Measurements from ENCODE around the gene ITGB1BP1. TPM values are rescaled to one million over a fixed set of nuclear protein-coding genes. Genes with fewer than 3 reads are reported as not detected.

Gene ITGB1BP1
- total and polyA plus RNA-seq, 2 of the 13 experiments (the other 11 are each of a cell fraction or from before 2014, with no cell fraction given): 106 to 108 TPM

DNA sequence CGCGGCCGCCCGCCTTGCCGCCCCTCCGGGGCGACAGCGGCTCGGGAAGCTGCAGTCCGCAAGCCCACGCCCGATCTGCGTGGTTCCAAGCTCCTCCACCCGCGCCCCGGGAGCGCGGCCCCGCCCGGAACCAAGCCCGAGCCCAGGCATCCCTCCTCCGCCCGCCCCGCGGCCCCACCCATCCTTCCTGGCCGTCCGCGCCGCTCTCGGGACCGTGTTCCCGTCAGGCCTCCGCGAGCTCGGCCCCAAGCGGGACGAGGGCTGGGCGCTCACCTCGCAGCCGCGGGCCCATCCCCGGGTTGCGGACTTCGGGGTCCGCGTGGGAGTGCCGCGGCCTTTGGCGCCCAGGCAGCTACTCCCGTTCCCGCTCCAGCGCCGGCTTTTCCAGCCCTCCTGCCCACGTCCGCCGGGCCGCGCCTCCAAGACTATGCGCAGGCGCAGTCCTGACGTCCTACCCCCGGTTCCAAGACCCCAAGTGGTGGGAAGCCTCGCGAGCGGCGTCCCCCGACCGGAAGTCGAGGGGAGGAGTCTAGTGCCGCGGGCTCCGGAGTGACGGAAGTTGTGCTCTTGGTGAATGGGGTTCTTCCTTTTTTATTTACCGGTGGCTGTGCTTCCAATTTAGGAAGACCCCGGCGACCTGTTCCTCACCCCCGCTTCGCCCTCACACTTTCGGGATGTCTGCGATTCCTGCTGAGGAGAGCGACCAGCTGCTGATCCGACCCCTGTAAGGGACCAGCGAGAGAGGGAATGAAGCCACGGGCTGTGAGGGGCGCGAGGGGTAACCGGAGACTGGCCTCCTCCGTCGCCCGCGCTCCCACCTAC is at the start of gene ITGB1BP1, which contains the start of gene CPSF3 (continued):
- TF ChIP-seq, protein P1, sequence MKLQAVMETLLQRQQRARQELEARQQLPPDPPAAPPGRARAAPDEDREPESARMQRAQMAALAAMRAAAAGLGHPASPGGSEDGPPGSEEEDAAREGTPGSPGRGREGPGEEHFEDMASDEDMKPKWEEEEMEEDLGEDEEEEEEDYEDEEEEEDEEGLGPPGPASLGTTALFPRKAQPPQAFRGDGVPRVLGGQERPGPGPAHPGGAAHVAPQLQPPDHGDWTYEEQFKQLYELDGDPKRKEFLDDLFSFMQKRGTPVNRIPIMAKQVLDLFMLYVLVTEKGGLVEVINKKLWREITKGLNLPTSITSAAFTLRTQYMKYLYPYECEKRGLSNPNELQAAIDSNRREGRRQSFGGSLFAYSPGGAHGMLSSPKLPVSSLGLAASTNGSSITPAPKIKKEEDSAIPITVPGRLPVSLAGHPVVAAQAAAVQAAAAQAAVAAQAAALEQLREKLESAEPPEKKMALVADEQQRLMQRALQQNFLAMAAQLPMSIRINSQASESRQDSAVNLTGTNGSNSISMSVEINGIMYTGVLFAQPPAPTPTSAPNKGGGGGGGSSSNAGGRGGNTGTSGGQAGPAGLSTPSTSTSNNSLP (IDR thresholded peaks at IDR 0.05; ENCODE audit: low read depth, low read length): no peak; the same call in 1 of the 2 replicates
- TF ChIP-seq GABPA (IDR thresholded peaks at IDR 0.05; ENCODE audit: low read depth, low read length): peak; percentile 83
- peak; percentile 97 for TF ChIP-seq GABPA (CRISPR knock-in tag; IDR thresholded peaks at IDR 0.05; ENCODE audit: low read depth)
- peak; percentile 46; the same call in 1 of the 2 replicates for TF ChIP-seq ZNF543 (CRISPR knock-in tag; IDR thresholded peaks at IDR 0.05)
- TF ChIP-seq ZNF264 (CRISPR knock-in tag; IDR thresholded peaks at IDR 0.05): 0 out of 2 replicates have a peak, but pooled peaks have one; percentile 7
- peak; percentile 63; the same call in 1 of the 2 replicates for TF ChIP-seq GATAD2A (CRISPR knock-in tag; IDR thresholded peaks at IDR 0.05)
- no peak for TF ChIP-seq MAFG (CRISPR knock-in tag; IDR thresholded peaks at IDR 0.05)
- no peak for TF ChIP-seq NCOR1 (IDR thresholded peaks at IDR 0.05; ENCODE audit: borderline replicate concordance, low read length)
- no peak for TF ChIP-seq ZNF674 (CRISPR knock-in tag; IDR thresholded peaks at IDR 0.05; ENCODE audit: low read depth)
- TF ChIP-seq SMAD1 (CRISPR knock-in tag; IDR thresholded peaks at IDR 0.05; ENCODE audit: borderline replicate concordance, low read depth): peak; percentile 85
- 0 out of 2 replicates have a peak, but pooled peaks have one; percentile 68 for TF ChIP-seq RARG (CRISPR knock-in tag; IDR thresholded peaks at IDR 0.05; ENCODE audit: low read depth)
- TF ChIP-seq RCOR2 (CRISPR knock-in tag; IDR thresholded peaks at IDR 0.05): peak; percentile 35; the same call in 1 of the 2 replicates
- no peak for TF ChIP-seq ZNF282 (IDR thresholded peaks at IDR 0.05; ENCODE audit: partially characterized antibody)
- peak; percentile 86; the same call in 1 of the 2 replicates for TF ChIP-seq MYNN (CRISPR knock-in tag; IDR thresholded peaks at IDR 0.05; ENCODE audit: low read depth)
- TF ChIP-seq, protein P2, sequence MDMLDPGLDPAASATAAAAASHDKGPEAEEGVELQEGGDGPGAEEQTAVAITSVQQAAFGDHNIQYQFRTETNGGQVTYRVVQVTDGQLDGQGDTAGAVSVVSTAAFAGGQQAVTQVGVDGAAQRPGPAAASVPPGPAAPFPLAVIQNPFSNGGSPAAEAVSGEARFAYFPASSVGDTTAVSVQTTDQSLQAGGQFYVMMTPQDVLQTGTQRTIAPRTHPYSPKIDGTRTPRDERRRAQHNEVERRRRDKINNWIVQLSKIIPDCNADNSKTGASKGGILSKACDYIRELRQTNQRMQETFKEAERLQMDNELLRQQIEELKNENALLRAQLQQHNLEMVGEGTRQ (IDR thresholded peaks at IDR 0.05; ENCODE audit: low read depth, low read length): no peak
- TF ChIP-seq, protein P2 (CRISPR knock-in tag; IDR thresholded peaks at IDR 0.05; ENCODE audit: borderline replicate concordance): no peak
- TF ChIP-seq ARHGAP35 (CRISPR knock-in tag; IDR thresholded peaks at IDR 0.05; ENCODE audit: borderline replicate concordance): peak; percentile 66
- peak; percentile 91 for TF ChIP-seq TBX2 (CRISPR knock-in tag; IDR thresholded peaks at IDR 0.05; ENCODE audit: borderline replicate concordance)
- TF ChIP-seq HDAC1 (CRISPR knock-in tag; IDR thresholded peaks at IDR 0.05): peak; percentile 92
- no peak for TF ChIP-seq PLRG1 (conservative IDR thresholded peaks at IDR 0.05)
- no peak for TF ChIP-seq ZFP1 (CRISPR knock-in tag; IDR thresholded peaks at IDR 0.05)
- no peak for TF ChIP-seq PTBP1 (IDR thresholded peaks at IDR 0.05; ENCODE audit: low read depth, low read length, poor library complexity, severe bottlenecking)
- peak; percentile 78 for TF ChIP-seq CREB1 (IDR thresholded peaks at IDR 0.05)
- peak; percentile 60; the same call in 1 of the 2 replicates for TF ChIP-seq CREB1 (CRISPR knock-in tag; IDR thresholded peaks at IDR 0.05)
- peak; percentile 86; the same call in 1 of the 2 replicates for TF ChIP-seq EEA1 (CRISPR knock-in tag; IDR thresholded peaks at IDR 0.05; ENCODE audit: borderline replicate concordance)
- TF ChIP-seq RXRB (CRISPR knock-in tag; IDR thresholded peaks at IDR 0.05; ENCODE audit: borderline replicate concordance): no peak; the same call in 1 of the 2 replicates
- peak; percentile 65 for TF ChIP-seq ZNF629 (CRISPR knock-in tag; conservative IDR thresholded peaks at IDR 0.05)
- TF ChIP-seq ZNF33B (CRISPR knock-in tag; IDR thresholded peaks at IDR 0.05): peak; percentile 91; the same call in 1 of the 2 replicates
- TF ChIP-seq ZZZ3 (CRISPR knock-in tag; IDR thresholded peaks at IDR 0.05; ENCODE audit: borderline replicate concordance): no peak; the same call in 1 of the 2 replicates

Measured in HepG2 (cell line).